GM18526 (cell line): ENCODE results near the gene FMNL2.

Source experiments
- POLR2A ChIP-seq: IDR thresholded peaks from 3 replicates; pipeline ENCODE4 v1.6.1; 2011; ENCODE audit not compliant: insufficient read length; ENCODE audit errors: extremely low read depth

The FMNL2 gene

GRCh38 chr2:152623076-152623740, 288.2 kb downstream of the FMNL2 start:
- no peak for TF ChIP-seq POLR2A

- no peak for TF ChIP-seq POLR2A
Measured at GRCh38 chr2:152623775-152624174, 288.8 kb downstream of the FMNL2 start.

GRCh38 chr2:152624805-152625204, 289.8 kb downstream of the FMNL2 start:
- no peak for TF ChIP-seq POLR2A

GRCh38 chr2:152626911-152627339, 292.0 kb downstream of the FMNL2 start:
- no peak for TF ChIP-seq POLR2A

GRCh38 chr2:152627351-152627957, 292.5 kb downstream of the FMNL2 start:
- TF ChIP-seq POLR2A: no peak

GRCh38 chr2:152629202-152629601, 294.2 kb downstream of the FMNL2 start:
- no peak for TF ChIP-seq POLR2A

- no peak for TF ChIP-seq POLR2A
Measured at GRCh38 chr2:152630466-152630865, 295.5 kb downstream of the FMNL2 start.

GRCh38 chr2:152632736-152633135, 297.8 kb downstream of the FMNL2 start:
- no peak for TF ChIP-seq POLR2A

- no peak for TF ChIP-seq POLR2A
Measured at GRCh38 chr2:152635635-152636298, 300.8 kb downstream of the FMNL2 start.

- TF ChIP-seq POLR2A: no peak
Measured at GRCh38 chr2:152637251-152637650, 302.3 kb downstream of the FMNL2 start.

- TF ChIP-seq POLR2A: no peak
Measured at GRCh38 chr2:152638056-152638455, 303.1 kb downstream of the FMNL2 start.

- no peak for TF ChIP-seq POLR2A
Measured at GRCh38 chr2:152638590-152638989, 303.6 kb downstream of the FMNL2 start.

GRCh38 chr2:152644189-152644873, 309.4 kb downstream of the FMNL2 start:
- no peak for TF ChIP-seq POLR2A

- no peak for TF ChIP-seq POLR2A
Measured at GRCh38 chr2:152646264-152646663, 311.3 kb downstream of the FMNL2 start.

GRCh38 chr2:152646775-152647174, 311.8 kb downstream of the FMNL2 start:
- no peak for TF ChIP-seq POLR2A

- TF ChIP-seq POLR2A: no peak
Measured at GRCh38 chr2:152647552-152647951, 312.6 kb downstream of the FMNL2 start.
